Activated CD8-positive, alpha-beta memory T cell treated with anti-CD3 and anti-CD28 coated beads, Interleukin-2, amount 50 U/mL, for 1 hour (primary cell): Measurements from ENCODE around the gene SF3B5.
A peak's percentile ranks its signal among the peaks of the same experiment; 100 is the strongest.
"Not testable (repeated sequence)": the region's sequence is repeated elsewhere in the genome, so short reads cannot be mapped to it uniquely, and the experiment has no call there.

Experiments used
- DNase-seq: peaks from one replicate; pipeline ENCODE4 v3.0.0-alpha.2; 2020; ENCODE audit errors: extremely low read depth

SF3B5 gene

DNA sequence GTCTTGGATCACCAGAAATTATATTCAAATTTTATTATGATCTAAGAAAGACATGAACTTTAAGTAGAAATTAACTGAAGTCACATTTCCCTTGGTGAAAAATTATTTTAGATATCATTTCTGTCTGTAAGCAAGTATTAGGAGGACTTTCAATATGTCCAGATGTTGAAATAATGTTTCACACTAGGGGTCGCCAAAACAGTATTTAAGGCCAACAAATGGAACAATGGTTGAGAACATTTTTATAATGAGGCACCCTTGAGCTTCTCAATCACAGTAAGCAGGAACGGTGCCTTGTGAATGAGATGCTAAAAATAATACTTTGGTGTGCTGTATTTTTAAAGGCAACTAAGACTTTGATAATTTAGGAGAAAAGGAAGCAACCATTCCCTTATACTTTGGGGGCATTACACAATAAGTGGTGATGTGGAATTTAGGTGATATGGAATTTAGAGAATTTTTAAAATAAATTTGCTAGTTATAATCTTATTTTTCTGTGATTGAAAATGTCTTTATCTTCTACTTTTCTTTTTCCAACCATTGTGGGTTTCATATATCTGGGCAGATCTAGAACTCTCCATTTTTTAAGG, 9.6 kb upstream of the SF3B5 start:
- DNase-seq: peak; percentile 20

DNA sequence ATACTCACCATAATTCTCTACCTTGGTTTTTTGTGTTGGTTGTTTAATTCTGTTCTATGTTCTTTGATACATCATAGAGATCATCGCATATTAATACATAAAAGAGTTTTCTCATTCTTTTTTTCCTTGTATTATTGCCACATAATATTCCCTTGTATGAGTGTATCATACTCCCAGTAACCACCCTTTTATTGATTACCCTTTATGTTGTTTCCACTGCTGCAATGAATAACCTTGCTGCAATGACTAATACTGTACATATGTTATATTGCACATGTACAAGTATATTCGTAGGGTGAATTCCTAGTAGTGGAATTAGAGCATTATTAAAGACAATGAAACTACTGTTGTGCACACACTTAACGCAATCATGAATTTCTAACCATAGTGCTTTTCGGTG, 9.1 kb upstream of the SF3B5 start:
- no peak for DNase-seq

DNA sequence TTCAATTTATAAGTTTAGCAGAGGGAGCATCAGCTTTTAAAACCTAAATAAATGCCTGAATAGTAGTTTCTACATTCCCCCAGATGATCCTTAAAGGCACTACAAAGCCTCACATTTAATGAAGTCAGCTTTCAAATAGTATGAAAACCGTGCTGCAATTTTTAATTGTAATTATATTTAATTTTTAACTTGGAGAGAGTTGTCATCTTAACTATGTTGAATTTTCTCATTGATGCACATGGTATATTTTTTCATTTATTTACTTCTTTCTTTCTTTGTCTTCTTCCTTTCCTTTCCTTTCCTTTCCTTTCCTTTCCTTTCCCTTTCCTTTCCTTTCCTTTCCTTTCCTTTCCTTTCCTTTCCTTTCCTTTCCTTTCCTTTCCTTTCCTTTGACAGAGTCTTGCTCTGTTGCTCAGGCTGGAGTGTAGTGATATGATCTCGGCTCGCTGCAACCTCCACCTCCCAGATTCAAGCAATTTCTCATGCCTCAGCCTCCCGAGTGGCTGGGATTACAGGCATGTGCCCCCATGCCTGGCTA, 7.7 kb upstream of the SF3B5 start:
- DNase-seq: no peak

DNA sequence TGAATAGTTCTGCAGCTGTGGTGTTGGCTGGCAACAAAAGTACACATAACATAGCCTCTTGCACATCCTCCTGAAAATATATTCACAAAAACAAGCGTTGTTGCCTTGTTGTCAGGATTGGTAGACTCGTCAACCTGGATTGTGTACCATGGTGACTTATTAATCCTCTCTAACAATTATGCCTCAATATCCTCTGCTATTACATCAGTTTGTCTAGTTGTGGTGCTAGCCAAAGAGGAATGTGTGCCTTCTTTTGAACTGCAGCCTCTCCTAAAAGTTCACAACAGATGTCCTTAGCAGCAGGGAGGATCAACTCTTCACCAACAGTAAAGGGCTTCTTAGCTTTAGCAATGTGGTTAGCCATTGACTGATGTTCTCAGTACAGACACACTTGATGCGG, 3.6 kb upstream of the SF3B5 start:
- DNase-seq: no peak

DNA sequence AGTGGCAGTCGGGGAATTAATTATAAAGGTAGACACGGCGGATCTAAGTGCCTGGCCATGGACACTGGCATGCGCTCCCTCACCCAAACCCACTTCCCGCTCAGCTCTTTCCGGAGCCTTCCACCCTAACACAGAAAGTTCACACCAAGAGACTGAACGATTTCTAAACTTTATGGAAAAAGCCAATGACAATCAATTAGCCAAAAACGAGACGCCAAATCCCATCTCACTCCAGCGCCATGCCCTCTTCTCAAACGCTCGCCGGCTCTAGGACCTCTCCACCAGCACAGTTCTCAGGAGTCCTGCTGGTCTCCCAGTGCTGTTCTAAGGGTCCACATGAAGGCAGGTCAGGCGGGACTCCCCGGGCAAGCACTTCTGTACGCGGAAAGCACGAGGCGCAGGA, 641 bp downstream of the SF3B5 start:
- DNase-seq: no peak

DNA sequence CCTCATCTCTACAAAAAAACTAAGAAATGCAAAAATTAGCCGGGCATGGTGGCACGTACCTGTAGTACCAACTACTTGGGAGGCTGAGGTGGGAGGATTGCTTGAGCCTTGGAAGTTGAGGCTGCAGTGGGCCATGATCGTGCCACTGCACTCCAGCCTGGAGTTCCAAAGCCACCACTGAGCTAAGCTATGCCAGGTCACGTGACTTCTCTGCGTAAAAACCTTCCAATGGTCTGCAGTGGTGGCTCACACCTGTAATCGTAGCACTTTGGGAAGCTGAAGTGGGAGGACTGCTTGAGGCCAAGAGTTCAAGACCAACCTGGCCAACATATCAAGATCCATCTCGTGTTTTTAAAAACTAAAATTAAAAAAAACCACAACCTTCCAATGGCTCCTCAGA, 1.7 kb downstream of the SF3B5 start:
- DNase-seq: no peak

DNA sequence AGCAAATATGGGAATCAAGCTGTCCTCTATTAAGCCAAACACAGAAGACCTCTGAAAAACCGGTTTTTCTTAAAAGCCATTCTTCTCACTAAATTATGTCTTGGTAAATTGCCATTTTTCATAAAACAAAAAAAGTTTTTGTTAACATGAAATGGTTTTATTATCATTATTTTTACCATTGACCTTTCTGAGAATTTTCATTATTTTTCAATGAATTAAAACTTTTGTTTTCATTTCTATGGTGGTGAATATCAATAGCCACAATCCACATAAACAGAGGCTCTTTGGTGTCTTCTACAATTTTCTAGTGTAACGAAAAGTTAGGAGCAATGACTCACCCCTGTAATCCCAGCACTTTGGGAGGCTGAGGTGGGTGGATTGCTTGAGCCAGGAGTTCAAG, 2.1 kb downstream of the SF3B5 start:
- no peak for DNase-seq

DNA sequence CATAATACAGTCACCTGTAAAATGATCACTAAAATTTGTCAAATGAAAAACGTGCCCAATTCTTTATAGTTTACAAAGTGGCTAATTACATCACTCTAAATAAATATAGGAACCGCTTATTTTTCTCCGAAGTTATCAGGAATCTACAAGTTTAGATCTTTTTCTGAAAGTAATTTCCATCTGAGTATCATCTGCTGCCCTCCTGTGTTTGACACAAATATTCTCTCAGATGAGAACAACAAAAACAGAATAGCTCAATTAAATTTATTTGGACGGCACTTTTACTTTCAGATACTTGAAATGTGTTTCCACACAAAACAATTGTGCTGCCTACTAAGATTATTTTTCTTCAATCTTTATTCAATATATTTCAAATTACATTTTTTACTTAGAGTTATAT, 5.0 kb downstream of the SF3B5 start:
- no peak for DNase-seq

DNA sequence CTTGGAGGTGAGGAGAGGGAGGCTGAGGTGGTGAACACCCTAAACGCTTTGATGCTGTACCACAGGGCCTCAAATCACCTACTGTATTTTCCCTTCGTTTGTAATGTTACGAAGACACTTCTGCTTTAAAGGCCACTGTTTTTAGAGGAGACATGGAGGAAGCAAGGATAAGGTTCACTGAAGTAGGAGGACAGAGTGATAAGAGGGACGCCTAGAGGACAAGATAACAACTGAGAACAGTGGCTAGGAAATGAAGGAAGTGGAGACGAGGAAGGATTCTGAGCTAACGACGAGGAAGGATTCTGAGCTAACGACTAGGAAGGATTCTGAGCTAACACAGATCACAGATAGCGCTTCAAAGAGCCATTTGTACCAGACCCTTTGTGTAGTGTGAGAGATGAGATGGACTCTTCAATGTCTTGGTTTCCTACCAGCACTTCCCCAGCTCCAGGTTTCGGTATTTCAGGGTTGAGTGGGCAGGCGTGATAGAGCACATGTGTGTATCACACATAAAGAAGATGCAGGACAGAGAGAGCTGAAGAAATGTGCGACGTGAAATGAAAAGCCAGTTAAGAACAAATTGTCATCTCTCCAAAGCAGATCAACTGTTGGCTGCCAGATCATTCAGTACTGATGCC, 7.5 kb downstream of the SF3B5 start:
- no peak for DNase-seq

DNA sequence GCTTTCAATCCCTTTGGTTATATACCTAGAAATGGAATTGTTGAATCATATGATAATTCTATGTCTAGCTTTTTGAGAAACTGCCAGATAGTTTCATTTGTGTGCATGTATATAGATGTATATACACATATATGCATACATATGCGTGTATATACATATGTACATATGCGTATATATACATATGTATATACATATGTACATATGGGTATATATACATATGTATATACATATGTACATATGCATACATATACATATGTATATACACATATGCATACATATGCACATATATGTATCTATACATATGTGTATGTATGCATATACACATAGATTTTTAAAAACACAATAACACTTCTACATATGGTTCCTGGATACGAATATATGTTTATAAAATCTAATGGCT, 8.4 kb downstream of the SF3B5 start:
- DNase-seq: no peak

DNA sequence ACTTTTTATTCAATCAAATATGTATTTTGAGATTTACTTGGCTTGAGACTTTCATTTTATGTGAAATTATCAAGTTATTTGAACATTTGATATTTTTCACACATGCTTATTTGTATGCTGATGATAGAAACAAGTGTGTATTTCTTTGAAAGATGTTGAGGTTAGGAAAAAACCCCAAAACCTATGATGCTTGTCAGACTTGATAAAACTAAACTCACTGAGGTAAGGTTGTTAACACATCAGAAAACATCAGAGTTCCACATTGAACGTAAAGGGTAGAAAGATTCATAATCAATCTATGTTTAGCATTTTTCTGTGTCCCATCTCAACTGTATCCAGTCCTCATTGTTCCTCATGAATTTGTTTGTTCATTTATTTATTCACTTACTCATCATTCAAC, 12.2 kb downstream of the SF3B5 start:
- DNase-seq: no peak

DNA sequence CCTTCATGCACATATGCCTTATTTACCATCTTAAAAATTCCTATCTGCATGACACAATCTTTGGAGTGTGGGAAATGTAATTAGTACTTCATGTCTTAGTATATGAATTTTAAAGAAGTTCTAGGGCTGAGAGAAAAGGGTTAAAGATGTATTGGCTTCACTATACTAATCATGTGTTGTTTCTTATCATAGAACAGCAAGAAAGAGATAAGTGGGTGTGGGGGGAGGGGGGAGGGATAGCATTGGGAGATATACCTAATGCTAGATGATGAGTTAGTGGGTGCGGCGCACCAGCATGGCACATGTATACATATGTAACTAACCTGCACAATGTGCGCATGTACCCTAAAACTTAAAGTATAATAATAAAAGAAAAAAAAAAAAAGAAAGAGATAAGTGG, 13.0 kb downstream of the SF3B5 start:
- not testable (repeated sequence) for DNase-seq

DNA sequence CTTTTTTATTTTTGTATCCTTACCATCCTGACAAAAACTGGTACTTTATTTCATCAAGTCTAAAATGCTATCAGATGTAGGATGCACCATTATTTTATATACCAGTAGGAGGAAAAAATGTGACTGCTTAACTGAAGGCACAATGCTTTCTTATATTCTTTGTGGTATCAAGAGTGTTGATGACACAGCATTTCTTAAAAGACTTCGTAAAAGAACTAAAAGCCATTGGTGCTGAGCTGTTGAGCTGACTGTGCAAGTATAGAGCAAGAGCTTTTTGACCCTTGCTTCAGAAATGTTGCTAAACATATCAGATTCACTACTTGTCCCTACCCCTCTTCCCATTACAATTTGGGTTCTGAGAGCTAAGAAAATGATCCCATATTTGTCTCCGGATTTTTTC, 17.5 kb downstream of the SF3B5 start:
- DNase-seq: no peak

DNA sequence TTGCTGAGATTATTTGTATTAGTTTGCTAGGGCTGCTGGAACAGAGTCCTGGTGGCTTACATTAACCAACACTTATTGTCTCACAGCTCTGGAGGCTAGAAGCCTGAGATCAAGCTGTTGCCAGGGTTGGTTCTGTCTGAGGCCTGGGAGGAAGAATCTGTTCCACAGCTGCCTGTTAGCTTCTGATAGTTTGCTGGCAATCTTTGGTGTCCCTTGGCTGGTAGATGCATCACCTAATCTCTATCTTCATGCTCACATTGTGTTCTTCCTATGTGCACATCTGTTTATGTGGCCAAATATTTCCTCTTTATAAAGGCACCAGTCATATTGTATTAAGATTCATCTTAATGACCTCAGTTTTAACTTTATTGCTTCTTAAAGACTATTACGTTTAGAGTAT, 19.5 kb downstream of the SF3B5 start:
- DNase-seq: no peak

DNA sequence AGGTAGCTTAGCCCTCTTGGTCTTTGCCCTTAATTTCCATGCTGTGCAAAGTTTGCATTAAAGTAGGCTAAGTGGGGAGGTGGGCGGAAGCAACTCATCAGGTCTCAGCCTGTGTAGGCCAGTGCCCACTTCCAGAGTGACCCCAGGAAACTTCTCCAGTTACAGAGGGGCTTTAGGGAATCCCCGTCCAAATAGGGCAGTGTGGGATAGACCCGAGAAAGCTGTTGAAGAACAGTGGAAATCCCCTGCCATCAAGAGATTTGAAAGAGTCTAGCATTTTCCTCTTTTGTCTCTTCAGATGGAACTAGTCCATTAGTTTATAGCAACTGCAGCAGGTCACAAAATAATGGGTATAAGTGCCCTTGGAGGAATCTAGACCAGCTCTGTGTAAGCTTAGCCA, 20.2 kb downstream of the SF3B5 start:
- DNase-seq: no peak

DNA sequence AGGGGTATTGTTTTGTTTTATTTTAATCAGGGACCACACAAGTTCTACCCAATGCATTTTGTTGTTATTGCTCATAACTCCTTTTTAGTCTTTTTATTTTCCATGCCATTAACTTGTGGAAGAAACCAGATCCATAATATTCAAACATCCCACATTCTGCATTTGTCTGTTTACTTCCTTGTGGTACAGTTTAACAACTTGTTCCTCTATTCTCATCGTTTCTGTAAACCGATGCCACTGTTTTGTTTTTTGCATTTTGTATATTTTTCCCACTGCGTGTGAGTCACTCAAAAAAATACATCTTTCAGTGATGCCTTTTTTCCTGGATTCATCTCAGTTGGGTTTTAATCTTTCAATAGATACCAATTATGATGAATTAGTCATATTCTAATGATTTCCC, 22.3 kb downstream of the SF3B5 start:
- no peak for DNase-seq

DNA sequence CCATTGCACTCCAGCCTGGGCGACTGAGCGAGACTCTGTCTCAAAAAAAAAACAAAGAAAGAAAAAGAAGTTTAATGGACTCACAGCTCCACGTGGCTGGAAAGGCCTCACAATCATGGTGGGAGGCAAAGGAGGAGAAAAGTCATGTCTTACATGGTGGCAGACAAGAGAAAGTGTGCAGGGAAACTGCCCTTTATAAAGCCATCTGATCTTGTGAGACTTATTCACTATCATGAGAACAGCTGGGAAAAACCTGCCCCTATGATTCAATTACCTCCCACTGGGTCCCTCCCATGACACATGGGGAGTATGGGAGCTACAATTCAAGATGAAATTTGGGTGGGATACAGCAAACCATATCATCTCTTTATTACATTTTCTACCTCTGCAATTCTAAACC, 25.9 kb downstream of the SF3B5 start:
- no peak for DNase-seq

DNA sequence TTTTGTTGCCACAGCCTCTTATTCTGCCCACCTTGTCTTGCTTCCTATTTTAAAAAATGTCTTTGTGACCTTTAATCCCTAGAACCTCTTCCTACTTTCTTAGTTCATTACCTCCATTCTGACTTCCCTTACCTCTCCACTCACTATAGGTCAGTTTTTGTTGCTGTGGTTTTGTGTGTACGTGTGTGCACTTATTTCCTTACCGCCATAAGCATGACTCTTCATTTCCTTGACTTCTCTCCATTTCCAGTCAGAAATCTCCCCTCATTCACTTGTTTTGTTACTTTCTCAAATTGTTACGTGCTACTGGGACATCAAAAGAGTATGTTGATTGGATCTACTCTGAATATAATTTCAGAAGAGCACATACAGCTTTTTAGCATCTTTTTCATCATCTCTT, 26.6 kb downstream of the SF3B5 start:
- no peak for DNase-seq

DNA sequence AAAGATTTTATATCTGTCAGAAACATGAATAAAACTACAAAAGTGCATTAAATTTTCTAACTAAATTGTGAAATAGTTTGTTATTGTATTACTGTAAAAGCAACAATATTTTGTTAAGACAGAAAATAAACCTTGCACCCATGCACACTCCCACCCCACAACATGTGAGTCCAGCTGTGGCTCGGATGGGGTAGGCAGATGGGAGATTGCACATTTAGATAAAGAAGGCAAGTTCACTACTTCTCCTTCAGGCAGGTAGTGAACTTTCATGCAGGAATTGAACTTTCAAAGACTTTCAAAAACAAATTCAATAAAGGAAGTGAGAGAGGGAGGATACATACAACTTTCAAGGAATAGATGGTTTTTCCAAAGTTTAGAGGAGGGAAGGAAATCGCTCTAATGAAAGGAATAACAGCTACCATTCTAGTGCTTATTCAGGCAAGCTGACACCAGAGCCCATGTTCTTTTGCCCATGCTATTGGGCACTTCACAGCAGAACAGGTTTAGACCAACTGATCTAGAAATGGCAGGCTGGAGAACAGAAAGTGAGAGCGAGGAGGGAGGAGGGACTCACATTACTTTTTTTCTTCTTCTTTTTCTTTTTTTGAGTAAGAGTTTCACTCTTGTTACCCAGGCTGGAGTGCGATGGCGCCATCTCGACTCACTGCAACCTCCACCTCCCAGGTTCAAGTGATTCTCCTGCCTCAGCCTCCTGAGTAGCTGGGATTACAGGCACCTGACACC, 28.5 kb downstream of the SF3B5 start:
- no peak for DNase-seq

DNA sequence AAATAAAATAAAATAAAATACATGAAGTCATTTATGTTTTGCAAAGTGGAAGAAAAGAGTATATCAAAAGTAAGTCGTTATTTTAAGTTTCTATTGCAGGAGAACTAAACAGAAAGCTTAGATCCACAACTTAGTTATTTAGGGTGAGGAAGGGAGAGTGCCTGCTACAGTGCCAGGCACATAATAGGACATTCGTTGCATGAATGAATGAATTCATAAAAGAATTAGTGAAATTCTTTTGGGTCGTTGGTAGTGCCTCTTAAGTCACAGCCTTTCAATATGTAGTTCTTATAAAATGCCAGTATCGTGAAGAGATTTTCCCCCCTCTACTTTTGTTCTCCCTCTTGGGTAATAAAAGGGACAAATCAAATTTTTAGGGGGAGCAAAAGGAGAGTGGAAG, 29.1 kb downstream of the SF3B5 start:
- DNase-seq: no peak

DNA sequence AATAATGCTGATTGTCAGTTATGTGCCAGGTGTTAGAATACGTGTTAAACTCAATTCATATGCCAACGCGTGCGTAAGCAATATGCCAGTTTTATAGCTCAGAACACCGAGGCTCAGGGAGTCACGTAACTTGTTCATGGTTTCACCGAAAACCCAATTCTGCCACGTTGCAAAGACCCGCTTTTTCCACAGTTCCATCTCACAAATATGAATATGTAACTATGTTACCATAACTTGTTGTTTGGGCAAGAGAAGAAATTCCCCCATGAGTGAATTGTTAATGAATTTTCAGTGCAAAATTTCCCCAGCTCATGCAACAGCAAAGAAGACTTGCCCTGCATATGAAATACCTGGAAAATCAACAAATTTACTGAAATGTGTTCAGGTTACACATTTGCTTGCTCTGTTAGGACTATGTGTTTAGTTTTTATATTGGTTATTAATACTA, 30.1 kb downstream of the SF3B5 start:
- no peak for DNase-seq

DNA sequence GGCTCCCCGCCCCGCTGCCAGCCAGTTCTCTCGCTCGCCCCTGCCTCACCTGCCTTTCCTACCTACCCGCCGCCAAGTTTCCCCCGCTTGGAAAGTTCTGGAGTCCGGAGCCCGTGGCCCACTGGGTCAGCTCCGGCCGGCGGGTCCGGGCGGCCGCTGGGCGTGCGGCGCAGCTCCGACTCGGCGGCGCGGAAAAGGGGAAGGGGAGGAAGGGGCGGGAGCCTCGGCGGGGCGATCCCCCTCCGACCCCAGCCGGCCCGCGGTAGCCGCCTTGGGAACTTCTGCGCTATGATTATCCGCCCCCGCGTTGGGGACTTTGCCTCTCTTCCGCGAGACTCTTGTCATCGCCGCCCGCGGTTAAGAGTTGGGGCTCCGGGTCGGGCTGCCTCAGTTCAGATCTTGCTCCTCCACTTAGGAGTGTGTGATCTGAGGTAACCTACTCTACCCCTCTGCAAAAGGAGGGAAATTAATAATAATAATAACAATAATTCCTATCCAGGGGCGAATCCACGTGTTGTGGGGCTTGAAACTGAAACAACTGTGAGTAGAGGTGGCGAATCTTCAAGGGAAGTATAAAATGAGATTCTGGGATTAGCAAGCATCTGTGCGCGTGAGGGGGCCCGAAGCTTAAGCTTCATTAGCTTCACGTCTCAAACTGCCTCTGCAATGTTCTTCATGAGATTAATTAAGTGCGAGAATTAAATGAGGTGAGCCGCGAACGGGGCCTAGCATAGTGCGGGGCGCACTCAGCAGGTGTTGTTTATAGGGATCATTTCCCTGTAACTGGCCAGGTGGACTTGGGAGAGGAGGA, 30.8 kb downstream of the SF3B5 start:
- DNase-seq: no peak
